Jurkat, Clone E6-1 (cell line): ENCODE data around the gene PACS2.

Experiments
- DNase-seq: peaks from one replicate; pipeline ENCODE4 v3.0.0-alpha.2; 2011; ENCODE audit warnings: low read depth, low spot score
- H3K4me3 ChIP-seq: 2 replicates; pipeline ENCODE4 v1.5.1; 2011; ENCODE audit warnings: mild to moderate bottlenecking, low read length, control low read depth, moderate library complexity

The PACS2 gene

GRCh38 chr14:105340821-105341733, 26.5 kb downstream of the PACS2 start:
- no peak overlapping the region for H3K4me3 ChIP-seq
- DNase-seq: no peak

- no peak for DNase-seq
- H3K4me3 ChIP-seq: no peak overlapping the region
Observed at GRCh38 chr14:105343194-105343593, 28.6 kb downstream of the PACS2 start.

- DNase-seq: no peak
- H3K4me3 ChIP-seq: no peak overlapping the region
Observed at GRCh38 chr14:105346200-105346533, 31.6 kb downstream of the PACS2 start.

GRCh38 chr14:105346876-105347586, 32.5 kb downstream of the PACS2 start:
- no peak overlapping the region for H3K4me3 ChIP-seq
- DNase-seq: no peak

GRCh38 chr14:105347587-105347968, 33.0 kb downstream of the PACS2 start:
- H3K4me3 ChIP-seq: no peak overlapping the region
- no peak for DNase-seq

- no peak for DNase-seq
Observed at GRCh38 chr14:105348169-105348944, 33.8 kb downstream of the PACS2 start.

GRCh38 chr14:105348945-105349699, 34.6 kb downstream of the PACS2 start:
- DNase-seq: no peak
- no peak overlapping the region for H3K4me3 ChIP-seq

More at GRCh38 chr14:105348169-105348944, 33.8 kb downstream of the PACS2 start:
- H3K4me3 ChIP-seq: no peak overlapping the region

- no peak for DNase-seq
- H3K4me3 ChIP-seq: no peak overlapping the region
Observed at GRCh38 chr14:105349992-105350391, 35.4 kb downstream of the PACS2 start.

GRCh38 chr14:105350450-105351244, 36.1 kb downstream of the PACS2 start:
- DNase-seq: no peak

GRCh38 chr14:105351410-105351809, 36.9 kb downstream of the PACS2 start:
- no peak overlapping the region for H3K4me3 ChIP-seq
- no peak for DNase-seq

More at GRCh38 chr14:105350450-105351244, 36.1 kb downstream of the PACS2 start:
- no peak overlapping the region for H3K4me3 ChIP-seq

GRCh38 chr14:105351920-105352851, 37.6 kb downstream of the PACS2 start:
- peak; percentile 87 for DNase-seq
- no peak overlapping the region for H3K4me3 ChIP-seq

GRCh38 chr14:105353136-105353535, 38.6 kb downstream of the PACS2 start:
- DNase-seq: no peak
- no peak overlapping the region for H3K4me3 ChIP-seq

- no peak overlapping the region for H3K4me3 ChIP-seq
- no peak for DNase-seq
Observed at GRCh38 chr14:105354541-105354940, 40.0 kb downstream of the PACS2 start.

- DNase-seq: no peak
- H3K4me3 ChIP-seq: no peak overlapping the region
Observed at GRCh38 chr14:105355049-105355575, 40.6 kb downstream of the PACS2 start.

GRCh38 chr14:105355850-105356604, 41.5 kb downstream of the PACS2 start:
- no peak overlapping the region for H3K4me3 ChIP-seq
- DNase-seq: no peak

GRCh38 chr14:105356927-105357326, 42.4 kb downstream of the PACS2 start:
- H3K4me3 ChIP-seq: no peak overlapping the region
- no peak for DNase-seq
